Measurements from ENCODE around the gene NOCT. TPM values are rescaled to one million over a fixed set of nuclear protein-coding genes. Genes with fewer than 3 reads are reported as not detected.
"Not testable (repeated sequence)": the region's sequence is repeated elsewhere in the genome, so short reads cannot be mapped to it uniquely, and the experiment has no call there.

The NOCT gene
- total RNA-seq, 1 experiment from 2014 or later: 21.5 TPM

GRCh38 chr4:139005774-139006173 lies 9.8 kb upstream of the NOCT start:
- no peak overlapping the region for H3K4me3 Mint-ChIP-seq (ENCODE audit: unreplicated experiment)
- POLR2A ChIA-PET: interaction anchor here (0.6 kb wide), 1 partner anchor 30 kb away, joined by 6 read pairs; no protein-coding TSS in a partner anchor
- Histone ChIP-seq H3K36me3 (ENCODE audit: control insufficient read depth, insufficient read depth, low read length) (no peaks in the 10 kb centered on the region), H3K4me1 (no peaks in the 10 kb centered on the region), H3K4me3 (ENCODE audit: low read depth, low read length) (no peak overlapping the region), H3K27me3 (replicated peaks; ENCODE audit: control insufficient read depth, insufficient read depth, low read length) (no peaks in the 10 kb centered on the region), H3K9me3 (peaks cover 3% of the 10 kb centered on the region; the same call in 1 of the 2 replicates)
- CTCF ChIA-PET: no interaction called here
- intact Hi-C loops (cut with micrococcal nuclease; ENCODE audit: unreplicated experiment): no loop called here
- no peak for TF ChIP-seq CTCF (IDR thresholded peaks at IDR 0.05; ENCODE audit: insufficient read depth in 1 of 2, low read depth in 1 of 2, low read length in 1 of 2, severe bottlenecking in 1 of 2, unreplicated experiment in 1 of 2)
- no TSS peak for BruUV-seq (replicated peaks)
- H3K36me3 Mint-ChIP-seq (ENCODE audit: insufficient read depth, unreplicated experiment): no peaks in the 10 kb centered on the region
- no peak for DNase-seq
- no peak overlapping the region for H3K27ac Mint-ChIP-seq (ENCODE audit: unreplicated experiment)
- H3K4me1 Mint-ChIP-seq (ENCODE audit: low read depth, unreplicated experiment): peaks cover under 1% of the 10 kb centered on the region
- H3K9me3 Mint-ChIP-seq (ENCODE audit: unreplicated experiment): no peaks in the 10 kb centered on the region
- no peaks in the 10 kb centered on the region for H3K27me3 Mint-ChIP-seq (ENCODE audit: insufficient read depth, unreplicated experiment)

- no peak overlapping the region for H3K27ac Mint-ChIP-seq (ENCODE audit: unreplicated experiment)
- H3K36me3 Mint-ChIP-seq (ENCODE audit: insufficient read depth, unreplicated experiment): no peaks in the 10 kb centered on the region
- H3K4me3 ChIP-seq (ENCODE audit: low read depth, low read length): no peak overlapping the region
- H3K4me1 ChIP-seq: peaks cover 4% of the 10 kb centered on the region
- no peaks in the 10 kb centered on the region for H3K9me3 Mint-ChIP-seq (ENCODE audit: unreplicated experiment)
- no peak for DNase-seq
- H3K36me3 ChIP-seq (ENCODE audit: control insufficient read depth, insufficient read depth, low read length): no peaks in the 10 kb centered on the region
- intact Hi-C loops (cut with micrococcal nuclease; ENCODE audit: unreplicated experiment): no loop called here
- peaks cover 9% of the 10 kb centered on the region for H3K4me1 Mint-ChIP-seq (ENCODE audit: low read depth, unreplicated experiment)
- CTCF ChIA-PET: no interaction called here
- POLR2A ChIA-PET: no interaction called here
- H3K9me3 ChIP-seq: peaks cover 3% of the 10 kb centered on the region; the same call in 1 of the 2 replicates
- TF ChIP-seq CTCF (IDR thresholded peaks at IDR 0.05; ENCODE audit: insufficient read depth in 1 of 2, low read depth in 1 of 2, low read length in 1 of 2, severe bottlenecking in 1 of 2, unreplicated experiment in 1 of 2): no peak
- no peaks in the 10 kb centered on the region for H3K27me3 ChIP-seq (replicated peaks; ENCODE audit: control insufficient read depth, insufficient read depth, low read length)
- H3K27me3 Mint-ChIP-seq (ENCODE audit: insufficient read depth, unreplicated experiment): no peaks in the 10 kb centered on the region
- no peak overlapping the region for H3K4me3 Mint-ChIP-seq (ENCODE audit: unreplicated experiment)
- no TSS peak for BruUV-seq (replicated peaks)
Observed at GRCh38 chr4:139007640-139008039, 7.9 kb upstream of the NOCT start.

- H3K4me3 Mint-ChIP-seq (ENCODE audit: unreplicated experiment); H3K27me3 ChIP-seq (replicated peaks; ENCODE audit: control insufficient read depth, insufficient read depth, low read length); CTCF ChIA-PET; H3K9me3 ChIP-seq; intact Hi-C loops (cut with micrococcal nuclease; ENCODE audit: unreplicated experiment); DNase-seq; H3K4me1 ChIP-seq; H3K36me3 Mint-ChIP-seq (ENCODE audit: insufficient read depth, unreplicated experiment); H3K27ac Mint-ChIP-seq (ENCODE audit: unreplicated experiment); H3K4me3 ChIP-seq (ENCODE audit: low read depth, low read length); H3K4me1 Mint-ChIP-seq (ENCODE audit: low read depth, unreplicated experiment); H3K27me3 Mint-ChIP-seq (ENCODE audit: insufficient read depth, unreplicated experiment); POLR2A ChIA-PET; H3K9me3 Mint-ChIP-seq (ENCODE audit: unreplicated experiment); H3K36me3 ChIP-seq (ENCODE audit: control insufficient read depth, insufficient read depth, low read length); BruUV-seq (replicated peaks): not testable (repeated sequence)
Observed at GRCh38 chr4:139008278-139008677, 7.3 kb upstream of the NOCT start.

GRCh38 chr4:139009702-139010101 lies 5.9 kb upstream of the NOCT start:
- no TSS peak for BruUV-seq (replicated peaks)
- no peaks in the 10 kb centered on the region for H3K9me3 Mint-ChIP-seq (ENCODE audit: unreplicated experiment)
- H3K4me1 Mint-ChIP-seq (ENCODE audit: low read depth, unreplicated experiment): peaks cover 22% of the 10 kb centered on the region
- peaks cover 13% of the 10 kb centered on the region for H3K4me1 ChIP-seq
- H3K27me3 Mint-ChIP-seq (ENCODE audit: insufficient read depth, unreplicated experiment): no peaks in the 10 kb centered on the region
- no peak overlapping the region for H3K4me3 ChIP-seq (ENCODE audit: low read depth, low read length)
- CTCF ChIA-PET: no interaction called here
- no peaks in the 10 kb centered on the region for H3K27me3 ChIP-seq (replicated peaks; ENCODE audit: control insufficient read depth, insufficient read depth, low read length)
- H3K4me3 Mint-ChIP-seq (ENCODE audit: unreplicated experiment): no peak overlapping the region
- H3K36me3 ChIP-seq (ENCODE audit: control insufficient read depth, insufficient read depth, low read length): no peaks in the 10 kb centered on the region
- no peak for DNase-seq
- H3K27ac Mint-ChIP-seq (ENCODE audit: unreplicated experiment): no peak overlapping the region
- peaks cover 3% of the 10 kb centered on the region for H3K36me3 Mint-ChIP-seq (ENCODE audit: insufficient read depth, unreplicated experiment)
- peaks cover 3% of the 10 kb centered on the region; the same call in 1 of the 2 replicates for H3K9me3 ChIP-seq
- POLR2A ChIA-PET: no interaction called here
- intact Hi-C loops (cut with micrococcal nuclease; ENCODE audit: unreplicated experiment): no loop called here
- TF ChIP-seq CTCF (IDR thresholded peaks at IDR 0.05; ENCODE audit: insufficient read depth in 1 of 2, low read depth in 1 of 2, low read length in 1 of 2, severe bottlenecking in 1 of 2, unreplicated experiment in 1 of 2): no peak
